Subcutaneous adipose tissue (tissue), 4 donors: ENCODE measurements around the gene ZFC3H1. TPM values are rescaled to one million over a fixed set of nuclear protein-coding genes. Genes with fewer than 3 reads are reported as not detected.

Experiments used
- total RNA-seq, 4 donors: library from RNA; depleted of rRNA; stranded (reverse); fragments of >200 nt; gene quantifications; one replicate each; pipeline ENCODE4 v1.1.0, GENCODE V29; 2016
- TF ChIP-seq, protein P1 (sequence below): fragments of 450-650 bp; IDR thresholded peaks from one replicate; pipeline ENCODE4 v1.5.1; 2016; ENCODE audit warnings: low read depth, mild to moderate bottlenecking, control low read depth, antibody characterized with exemption, moderate library complexity

The ZFC3H1 gene
- total RNA-seq, 4 donors from 2014 or later: 68.7 to 117 (median 83.4) TPM

DNA sequence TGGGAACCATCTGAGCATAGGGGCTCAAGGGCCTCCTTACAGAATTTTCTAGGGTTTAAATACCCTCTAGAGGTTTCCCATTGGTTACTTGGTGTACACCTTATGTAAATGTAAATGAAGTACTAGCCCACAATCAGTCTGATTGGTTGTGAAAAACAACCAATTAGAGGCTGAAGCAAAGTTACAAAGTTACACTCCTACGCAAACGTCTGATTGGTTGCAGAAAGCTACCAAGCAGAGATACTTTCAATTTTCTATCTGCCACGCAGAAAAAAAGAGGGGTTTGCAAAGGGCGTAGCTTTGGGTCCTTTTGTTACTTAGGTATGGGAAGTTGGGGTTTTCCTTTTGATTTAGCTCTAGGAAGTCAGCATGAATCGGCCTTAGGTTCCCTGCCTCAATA is 20.4 kb upstream of the ZFC3H1 start:
- TF ChIP-seq, protein P1, sequence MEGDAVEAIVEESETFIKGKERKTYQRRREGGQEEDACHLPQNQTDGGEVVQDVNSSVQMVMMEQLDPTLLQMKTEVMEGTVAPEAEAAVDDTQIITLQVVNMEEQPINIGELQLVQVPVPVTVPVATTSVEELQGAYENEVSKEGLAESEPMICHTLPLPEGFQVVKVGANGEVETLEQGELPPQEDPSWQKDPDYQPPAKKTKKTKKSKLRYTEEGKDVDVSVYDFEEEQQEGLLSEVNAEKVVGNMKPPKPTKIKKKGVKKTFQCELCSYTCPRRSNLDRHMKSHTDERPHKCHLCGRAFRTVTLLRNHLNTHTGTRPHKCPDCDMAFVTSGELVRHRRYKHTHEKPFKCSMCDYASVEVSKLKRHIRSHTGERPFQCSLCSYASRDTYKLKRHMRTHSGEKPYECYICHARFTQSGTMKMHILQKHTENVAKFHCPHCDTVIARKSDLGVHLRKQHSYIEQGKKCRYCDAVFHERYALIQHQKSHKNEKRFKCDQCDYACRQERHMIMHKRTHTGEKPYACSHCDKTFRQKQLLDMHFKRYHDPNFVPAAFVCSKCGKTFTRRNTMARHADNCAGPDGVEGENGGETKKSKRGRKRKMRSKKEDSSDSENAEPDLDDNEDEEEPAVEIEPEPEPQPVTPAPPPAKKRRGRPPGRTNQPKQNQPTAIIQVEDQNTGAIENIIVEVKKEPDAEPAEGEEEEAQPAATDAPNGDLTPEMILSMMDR: no peak

DNA sequence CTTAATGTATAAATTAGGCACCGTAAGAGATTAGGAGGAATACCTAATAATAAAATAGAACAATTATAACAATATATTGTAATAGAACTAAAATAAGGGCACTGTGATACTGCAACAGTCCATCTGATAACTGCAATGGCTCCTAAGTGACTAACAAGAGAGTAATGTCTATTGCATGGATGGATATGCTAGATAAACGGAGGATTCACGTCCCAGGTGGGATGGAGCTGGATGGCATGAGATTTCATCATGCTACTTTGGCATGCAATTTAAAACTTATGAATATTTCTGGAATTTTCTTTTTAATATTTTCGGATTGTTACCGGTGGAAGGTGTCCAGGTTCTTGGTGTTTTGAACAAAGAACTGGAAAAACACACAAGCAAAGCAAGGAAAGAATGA is 20.0 kb upstream of the ZFC3H1 start:
- TF ChIP-seq, protein P1: no peak

DNA sequence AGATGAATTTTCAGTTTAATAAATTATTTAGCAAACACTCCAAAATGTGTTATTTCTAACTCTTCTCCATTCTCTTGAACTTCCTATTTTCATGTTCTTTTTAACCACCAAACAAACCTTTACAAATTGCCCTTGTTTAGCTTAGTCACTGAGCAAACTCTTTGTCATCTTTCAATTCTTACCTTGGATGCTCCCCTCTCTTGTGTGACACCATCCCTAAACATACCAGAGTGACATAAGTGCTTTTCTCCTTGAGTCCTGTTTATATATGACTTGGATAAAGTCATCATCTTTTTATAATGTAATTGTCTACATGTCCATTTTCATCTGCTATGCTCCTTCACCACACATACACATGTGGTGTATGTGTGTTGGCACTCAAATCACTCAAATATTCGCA is 18.8 kb upstream of the ZFC3H1 start:
- TF ChIP-seq, protein P1: no peak

DNA sequence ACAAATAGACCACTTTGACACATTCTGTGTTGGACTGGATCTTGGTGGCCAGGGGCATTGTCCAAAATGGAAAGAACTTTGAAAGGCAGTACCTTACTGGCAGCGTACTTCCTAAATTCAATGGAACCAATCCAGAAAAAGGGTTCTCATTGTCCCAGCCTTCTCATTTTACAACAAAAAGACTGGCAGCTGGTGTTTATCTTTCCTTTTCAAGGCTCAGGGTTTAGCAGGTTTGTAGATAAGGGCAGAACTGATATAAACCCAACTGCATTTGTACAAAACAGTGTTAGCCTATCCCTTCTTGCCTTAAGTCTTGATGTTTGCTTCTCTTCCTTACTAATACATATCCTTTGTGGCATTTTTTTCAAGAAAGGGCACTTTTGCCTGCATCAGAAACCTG is 8.2 kb upstream of the ZFC3H1 start:
- TF ChIP-seq, protein P1: no peak

DNA sequence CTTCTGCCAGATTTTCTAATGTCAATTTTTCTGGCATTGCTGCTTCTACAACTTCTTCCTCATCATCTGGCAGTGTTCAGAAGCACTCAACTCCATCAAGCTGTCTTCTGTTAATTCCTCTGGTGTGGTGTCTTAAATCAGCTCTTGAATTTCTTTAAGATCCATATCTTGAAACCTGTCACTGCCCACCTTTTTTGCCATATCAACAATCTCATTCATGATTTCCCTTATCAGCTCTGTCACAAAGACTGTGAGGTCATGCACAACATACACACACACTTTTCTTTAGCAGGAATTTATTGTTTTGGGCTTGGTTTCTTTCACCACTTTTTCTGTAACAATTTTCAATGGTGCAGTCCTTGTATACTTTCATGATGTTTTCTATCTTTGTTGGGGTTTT is 7.7 kb upstream of the ZFC3H1 start:
- TF ChIP-seq, protein P1: no peak

DNA sequence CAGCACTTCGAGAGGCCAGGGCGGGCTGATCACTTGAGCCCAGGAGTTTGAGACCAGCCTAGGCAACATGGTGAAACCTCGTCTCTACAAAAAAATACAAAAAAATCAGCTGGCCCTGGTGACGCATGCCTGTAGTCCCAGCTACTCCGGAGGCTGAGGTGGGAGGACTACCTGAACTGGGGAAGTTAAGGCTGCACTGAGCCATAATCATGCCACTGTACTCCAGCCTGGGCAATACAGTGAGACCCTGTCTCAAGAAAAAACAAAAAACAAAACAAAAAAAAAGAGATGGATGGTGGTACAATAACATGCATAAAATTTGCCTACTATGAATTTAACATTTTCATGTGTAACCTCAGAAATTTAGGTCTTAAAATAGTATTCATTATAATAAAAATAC is 2.6 kb upstream of the ZFC3H1 start:
- TF ChIP-seq, protein P1: no peak

DNA sequence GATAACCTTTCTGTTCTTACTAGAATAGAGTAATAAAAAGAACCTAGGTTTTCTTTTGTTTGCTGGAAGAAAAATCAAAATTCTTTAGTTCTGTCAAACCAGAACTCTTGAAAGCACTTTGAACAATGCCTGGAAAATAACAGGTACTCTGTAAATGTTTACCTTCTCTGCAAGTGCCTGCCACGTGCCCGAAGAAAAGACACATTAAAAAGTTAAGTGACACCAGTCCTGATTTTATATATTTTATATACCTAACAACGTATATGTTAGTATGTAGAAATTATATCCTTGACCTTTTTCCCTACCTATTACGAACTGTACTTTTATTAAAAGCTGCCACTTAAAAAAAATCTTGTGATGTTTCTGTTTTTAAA is 1.4 kb upstream of the ZFC3H1 start:
- TF ChIP-seq, protein P1: no peak
